Fibroblast of mammary gland (primary cell): ENCODE data around the gene ATXN7L3.
"Not testable (repeated sequence)": the region's sequence is repeated elsewhere in the genome, so short reads cannot be mapped to it uniquely, and the experiment has no call there.

Experiments used
- DNase-seq: peaks from one replicate; pipeline ENCODE4 v3.0.0-alpha.2; 2010; ENCODE audit warnings: low read depth
- H3K4me3 ChIP-seq: 2 replicates; pipeline ENCODE4 v1.5.1; 2011; ENCODE audit warnings: low read depth, mild to moderate bottlenecking, low read length, moderate library complexity; ENCODE audit not compliant: control insufficient read depth
- CTCF ChIP-seq: conservative IDR thresholded peaks from 2 replicates; pipeline ENCODE4 v1.5.1; 2011; ENCODE audit warnings: low read depth, low read length, inconsistent platforms; ENCODE audit not compliant: control insufficient read depth, insufficient read depth

Gene ATXN7L3, protein sequence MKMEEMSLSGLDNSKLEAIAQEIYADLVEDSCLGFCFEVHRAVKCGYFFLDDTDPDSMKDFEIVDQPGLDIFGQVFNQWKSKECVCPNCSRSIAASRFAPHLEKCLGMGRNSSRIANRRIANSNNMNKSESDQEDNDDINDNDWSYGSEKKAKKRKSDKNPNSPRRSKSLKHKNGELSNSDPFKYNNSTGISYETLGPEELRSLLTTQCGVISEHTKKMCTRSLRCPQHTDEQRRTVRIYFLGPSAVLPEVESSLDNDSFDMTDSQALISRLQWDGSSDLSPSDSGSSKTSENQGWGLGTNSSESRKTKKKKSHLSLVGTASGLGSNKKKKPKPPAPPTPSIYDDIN

DNA sequence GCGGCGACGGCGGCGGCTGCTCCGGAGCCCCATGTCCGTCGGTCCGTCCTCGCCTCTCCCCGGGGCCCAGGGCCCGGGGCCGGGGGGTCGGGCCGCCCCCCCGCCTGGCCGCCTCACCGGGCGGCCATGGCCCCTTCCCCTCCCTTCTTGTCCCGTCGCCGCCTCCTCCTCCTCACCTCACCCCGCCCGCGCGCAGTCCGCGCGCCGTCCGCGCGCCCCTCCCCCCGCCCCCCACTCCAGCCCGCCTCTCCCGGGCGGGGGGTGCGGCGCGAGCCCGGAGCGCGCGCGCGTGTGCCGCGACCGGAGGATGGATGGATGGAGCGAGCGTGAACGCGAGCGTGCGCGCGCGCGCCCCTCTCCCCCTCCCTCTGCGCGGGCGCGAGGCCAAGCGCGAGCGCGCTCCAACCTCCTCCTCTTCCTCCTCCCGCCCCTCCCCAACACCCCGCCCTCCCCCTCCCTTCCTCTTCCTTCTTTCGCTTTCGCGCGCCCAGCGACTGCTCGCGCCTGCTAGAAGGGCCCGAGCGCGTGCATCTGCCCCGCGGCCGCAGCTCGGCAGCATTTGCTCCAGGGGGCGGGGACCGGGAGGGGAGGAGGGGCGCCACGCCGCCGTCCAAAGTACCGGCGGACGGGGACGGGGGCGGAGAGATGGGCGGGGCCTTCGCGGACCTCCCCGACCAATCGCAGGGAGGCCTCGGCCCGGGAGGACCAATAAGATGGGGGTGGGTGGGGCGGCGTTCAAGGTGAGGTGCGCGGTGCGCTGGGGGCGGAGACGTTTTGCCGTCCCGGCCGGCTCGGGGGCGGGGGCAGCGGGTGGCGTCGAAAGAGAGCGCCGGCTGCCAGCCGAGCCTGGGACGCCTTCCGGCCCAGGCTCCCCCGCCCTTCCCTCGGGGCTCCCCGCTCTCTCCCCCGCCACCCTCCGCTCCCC, at the start of gene ATXN7L3:
Gene ATXN7L3, minus strand, starts transcription at position 332 of the 925 bp plus-strand sequence. CDS start 1,814 bp downstream, outside the sequence.
- TF ChIP-seq CTCF: no peak
- peak within 1 kb of the TSS; percentile 76 for H3K4me3 ChIP-seq
- DNase-seq: peak; percentile 96

- TF ChIP-seq CTCF: no peak
- no peak for DNase-seq
- no peak overlapping the region for H3K4me3 ChIP-seq
Measured at GRCh38 chr17:44247876-44248736, 48.4 kb upstream of the ATXN7L3 start.

GRCh38 chr17:44247440-44247841, 47.8 kb upstream of the ATXN7L3 start:
- no peak for DNase-seq
- no peak overlapping the region for H3K4me3 ChIP-seq
- TF ChIP-seq CTCF: no peak

DNA sequence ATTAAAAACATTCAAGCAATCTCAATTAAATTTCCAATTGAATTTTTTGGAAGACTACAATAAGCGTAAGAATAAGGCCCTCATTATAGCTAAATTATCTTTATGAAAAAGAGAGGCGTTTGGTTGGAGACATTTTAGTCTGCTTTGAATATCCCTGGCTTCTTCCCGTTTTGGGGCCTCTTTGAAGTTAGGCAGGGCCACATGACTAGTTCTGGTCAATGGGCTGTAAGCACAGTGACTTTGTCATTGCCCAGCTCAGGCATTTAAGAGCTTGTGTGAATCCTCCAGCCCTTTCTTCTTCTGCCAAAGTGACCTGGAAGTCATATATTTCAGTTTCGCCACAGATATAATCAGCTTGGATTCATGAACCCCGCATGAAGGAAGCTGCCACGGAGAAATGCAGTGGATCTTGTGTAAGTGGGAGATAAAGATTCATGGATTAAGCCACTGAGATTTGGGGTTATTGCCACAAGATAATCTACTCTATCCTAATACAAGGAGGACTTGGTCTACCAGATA, 41.5 kb upstream of the ATXN7L3 start:
- no peak for DNase-seq
- no peak for TF ChIP-seq CTCF
- no peak overlapping the region for H3K4me3 ChIP-seq

- not testable (repeated sequence) for DNase-seq
Measured at GRCh38 chr17:44237886-44238285, 38.2 kb upstream of the ATXN7L3 start.

DNA sequence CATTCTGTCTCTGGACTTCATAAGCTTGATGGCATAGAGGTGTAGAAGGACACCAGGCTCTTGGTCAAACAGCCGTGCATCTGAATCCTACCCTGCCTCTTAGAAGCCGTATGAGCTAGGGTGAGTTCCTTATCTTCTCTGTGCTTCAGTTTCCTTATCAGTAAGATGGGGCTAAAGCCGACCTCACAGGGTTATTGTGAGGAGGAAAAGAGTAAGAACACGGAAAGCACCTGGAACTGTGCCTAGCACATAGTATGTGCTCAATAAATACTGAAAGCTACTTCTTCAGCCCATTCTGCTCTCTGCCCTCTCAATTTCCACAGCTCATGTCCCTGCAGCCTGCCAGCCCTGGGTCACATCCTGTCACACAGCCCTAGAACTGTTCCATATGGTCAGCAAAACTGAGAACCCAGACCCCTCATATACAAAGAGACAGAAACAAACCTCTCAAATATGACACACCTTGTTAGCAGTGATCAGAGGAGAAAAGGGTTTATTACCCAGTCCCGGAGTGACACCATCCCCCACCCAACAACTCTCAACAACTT, 36.8 kb upstream of the ATXN7L3 start:
- H3K4me3 ChIP-seq: no peak overlapping the region
- no peak for TF ChIP-seq CTCF
- no peak for DNase-seq

More at GRCh38 chr17:44237886-44238285, 38.2 kb upstream of the ATXN7L3 start:
- not testable (repeated sequence) for H3K4me3 ChIP-seq
